Kidney (tissue), 14 donors: Measurements from ENCODE around the gene MCRIP2. TPM values are rescaled to one million over a fixed set of nuclear protein-coding genes. Genes with fewer than 3 reads are reported as not detected.
A peak's percentile ranks its signal among the peaks of the same experiment; 100 is the strongest.

Source experiments
- DNase-seq, 5 donors: peaks; one replicate each; pipeline ENCODE4 v3.0.0-alpha.2; 2013 to 2020
- FAIRE-seq: peaks from 2 replicates; lab custom pipeline; 2012; peaks lifted over from hg19 to GRCh38; lab: Jason Lieb, UNC
- H3K27ac ChIP-seq, 2 donors: one replicate each; pipeline ENCODE4 v1.7.0; 2013; ENCODE audit warnings: low read depth in 2 of 2, low read length in 2 of 2, inconsistent platforms in 1 of 2
- H3K27me3 ChIP-seq: one replicate; pipeline ENCODE4 v1.7.1; 2013; ENCODE audit warnings: low read length, inconsistent platforms; ENCODE audit not compliant: control insufficient read depth, insufficient read depth
- H3K36me3 ChIP-seq, 3 donors: one replicate each; pipeline versions ENCODE4 v1.7.0 to v1.7.1; 2013; ENCODE audit warnings: low read length in 3 of 3, control low read depth in 1 of 3, inconsistent platforms in 1 of 3; ENCODE audit not compliant: insufficient read depth in 3 of 3, control insufficient read depth in 2 of 3
- H3K4me1 ChIP-seq, 3 donors: one replicate each; pipeline versions ENCODE4 v1.7.0 to v1.7.1; 2013; ENCODE audit warnings: low read length in 3 of 3, inconsistent platforms in 1 of 3, low read depth in 1 of 3; ENCODE audit not compliant: control insufficient read depth in 2 of 3, insufficient read depth in 2 of 3
- H3K4me3 ChIP-seq, 3 donors: one replicate each; pipeline versions ENCODE4 v1.7.0 to v1.8.1; 2013; ENCODE audit warnings: low read length in 3 of 3, control low read depth in 1 of 3, inconsistent platforms in 1 of 3
- H3K9ac ChIP-seq, 3 donors: one replicate each; pipeline versions ENCODE4 v1.7.0 to v1.7.1; 2013; ENCODE audit warnings: low read length in 3 of 3, control low read depth in 1 of 3, inconsistent platforms in 1 of 3
- H3K9me3 ChIP-seq, 3 donors: one replicate each; pipeline versions ENCODE4 v1.7.0 to v1.7.1; 2013; ENCODE audit warnings: low read length in 3 of 3, control low read depth in 1 of 3, inconsistent platforms in 1 of 3; ENCODE audit not compliant: control insufficient read depth in 2 of 3, insufficient read depth in 1 of 3
- intact Hi-C: fragments of 100-400 bp; cut with DNase I; formaldehyde crosslinking; loops from one replicate; pipeline ENCODE4 v1.11.1; 2022
- polyA plus RNA-seq: library from polyadenylated mRNA; stranded (reverse); fragments of 350-450 nt; fragmentation: Illumina TruSeq; extraction: RNeasy Lipid Tissue Mini Kit (QIAGEN cat#74804); gene quantifications from one replicate; pipeline ENCODE4 v1.2.3, GENCODE V29; 2014; ENCODE audit warnings: low read depth, low replicate concordance; ENCODE audit not compliant: insufficient read depth
- total RNA-seq: library from RNA; stranded (reverse); fragmentation: NEBNext Ultra II Directional; extraction: Animal tissue kit (Norgen Biotek cat#: 25700); gene quantifications from one replicate; pipeline ENCODE4 v1.2.1, GENCODE V29; 2021
- TF ChIP-seq, protein P1 (sequence below): IDR thresholded peaks from 3 replicates; pipeline ENCODE4 v1.5.1; 2012; ENCODE audit warnings: mild to moderate bottlenecking, moderate library complexity, borderline replicate concordance; ENCODE audit not compliant: insufficient read depth; ENCODE audit errors: extremely low read depth
- donor health status: control.
- donor health status: control.
- donor health status: control.
- donor health status: control.
- donor health status: control.
- donor health status: DM: yes; HTN: yes; CAD: no.
- donor health status: Normal renal cell carcinoma (clear cell type).

The MCRIP2 gene
- total and polyA plus RNA-seq, 2 donors from 2014 or later, result 36.9 to 265 TPM

DNA sequence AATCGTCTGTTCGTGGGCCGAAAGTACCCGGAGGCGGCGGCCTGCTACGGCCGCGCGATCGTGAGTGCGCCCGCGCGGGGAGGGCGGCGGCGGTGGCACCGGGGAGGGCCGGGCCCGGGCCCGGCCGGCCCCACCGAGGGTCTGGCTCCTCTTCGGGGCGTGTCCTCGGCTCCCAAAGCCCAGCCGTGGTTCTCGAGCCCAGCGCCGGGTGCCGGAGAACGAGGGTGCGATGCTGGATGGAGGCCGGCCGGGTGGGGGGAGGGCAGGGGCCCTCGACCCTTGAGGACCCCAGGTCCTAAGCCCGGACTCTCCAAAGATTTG is 39.0 kb downstream of the MCRIP2 start:
- FAIRE-seq, result no peak
- Histone ChIP-seq H3K4me1 (peaks cover 0 to 42% (median 12%) of the 10 kb centered on the region in 3 donors), H3K9me3 (no peaks in the 10 kb centered on the region), H3K9ac (peak overlapping the region in 2 of 3 donors; percentile 64 to 71), H3K4me3 (peak overlapping the region; percentile 42 to 79 (median 77)), H3K36me3 (peaks cover 5 to 19% (median 8%) of the 10 kb centered on the region in 3 donors), H3K27ac (peak overlapping the region; percentile 9 to 51), H3K27me3 (no peaks in the 10 kb centered on the region)
- TF ChIP-seq, protein P1, sequence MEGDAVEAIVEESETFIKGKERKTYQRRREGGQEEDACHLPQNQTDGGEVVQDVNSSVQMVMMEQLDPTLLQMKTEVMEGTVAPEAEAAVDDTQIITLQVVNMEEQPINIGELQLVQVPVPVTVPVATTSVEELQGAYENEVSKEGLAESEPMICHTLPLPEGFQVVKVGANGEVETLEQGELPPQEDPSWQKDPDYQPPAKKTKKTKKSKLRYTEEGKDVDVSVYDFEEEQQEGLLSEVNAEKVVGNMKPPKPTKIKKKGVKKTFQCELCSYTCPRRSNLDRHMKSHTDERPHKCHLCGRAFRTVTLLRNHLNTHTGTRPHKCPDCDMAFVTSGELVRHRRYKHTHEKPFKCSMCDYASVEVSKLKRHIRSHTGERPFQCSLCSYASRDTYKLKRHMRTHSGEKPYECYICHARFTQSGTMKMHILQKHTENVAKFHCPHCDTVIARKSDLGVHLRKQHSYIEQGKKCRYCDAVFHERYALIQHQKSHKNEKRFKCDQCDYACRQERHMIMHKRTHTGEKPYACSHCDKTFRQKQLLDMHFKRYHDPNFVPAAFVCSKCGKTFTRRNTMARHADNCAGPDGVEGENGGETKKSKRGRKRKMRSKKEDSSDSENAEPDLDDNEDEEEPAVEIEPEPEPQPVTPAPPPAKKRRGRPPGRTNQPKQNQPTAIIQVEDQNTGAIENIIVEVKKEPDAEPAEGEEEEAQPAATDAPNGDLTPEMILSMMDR, result no peak
- DNase-seq, result no peak
- intact Hi-C loops, result no loop called here

DNA sequence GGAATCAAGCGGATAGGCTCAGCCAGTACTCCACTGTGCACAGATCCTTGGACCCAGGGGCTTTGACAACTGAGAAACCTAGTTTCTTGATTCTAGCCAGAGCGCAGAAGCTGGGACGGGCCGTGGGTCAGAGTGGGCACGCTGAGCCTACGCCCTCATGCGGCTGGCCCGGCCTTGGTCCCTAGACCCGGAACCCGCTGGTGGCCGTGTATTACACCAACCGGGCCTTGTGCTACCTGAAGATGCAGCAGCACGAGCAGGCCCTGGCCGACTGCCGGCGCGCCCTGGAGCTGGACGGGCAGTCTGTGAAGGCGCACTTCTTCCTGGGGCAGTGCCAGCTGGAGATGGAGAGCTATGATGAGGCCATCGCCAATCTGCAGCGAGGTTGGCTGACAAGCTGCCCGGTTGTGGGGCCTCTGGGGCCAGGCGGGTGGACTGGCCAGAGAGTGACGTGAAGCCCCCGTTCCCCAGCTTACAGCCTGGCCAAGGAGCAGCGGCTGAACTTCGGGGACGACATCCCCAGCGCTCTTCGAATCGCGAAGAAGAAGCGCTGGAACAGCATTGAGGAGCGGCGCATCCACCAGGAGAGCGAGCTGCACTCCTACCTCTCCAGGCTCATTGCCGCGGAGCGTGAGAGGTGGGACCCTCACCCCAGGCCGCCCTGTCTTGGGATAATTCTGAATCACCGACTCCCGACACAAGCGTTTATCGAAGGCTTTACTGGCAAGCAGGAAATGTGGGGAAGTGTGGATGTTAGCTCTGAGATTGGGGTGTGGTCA is 39.5 kb downstream of the MCRIP2 start:
- Histone ChIP-seq H3K9me3 (no peaks in the 10 kb centered on the region), H3K4me3 (peak overlapping the region; percentile 42 to 79 (median 77)), H3K27ac (peak overlapping the region in 1 of 2 donors; percentile 34), H3K27me3 (no peaks in the 10 kb centered on the region), H3K9ac (peak overlapping the region in 2 of 3 donors; percentile 64 to 71), H3K4me1 (peaks cover 0 to 42% (median 12%) of the 10 kb centered on the region in 3 donors), H3K36me3 (peaks cover 5 to 19% (median 8%) of the 10 kb centered on the region in 3 donors)
- TF ChIP-seq, protein P1, result no peak
- DNase-seq, result no peak
- intact Hi-C loops, result no loop called here
- FAIRE-seq, result no peak

DNA sequence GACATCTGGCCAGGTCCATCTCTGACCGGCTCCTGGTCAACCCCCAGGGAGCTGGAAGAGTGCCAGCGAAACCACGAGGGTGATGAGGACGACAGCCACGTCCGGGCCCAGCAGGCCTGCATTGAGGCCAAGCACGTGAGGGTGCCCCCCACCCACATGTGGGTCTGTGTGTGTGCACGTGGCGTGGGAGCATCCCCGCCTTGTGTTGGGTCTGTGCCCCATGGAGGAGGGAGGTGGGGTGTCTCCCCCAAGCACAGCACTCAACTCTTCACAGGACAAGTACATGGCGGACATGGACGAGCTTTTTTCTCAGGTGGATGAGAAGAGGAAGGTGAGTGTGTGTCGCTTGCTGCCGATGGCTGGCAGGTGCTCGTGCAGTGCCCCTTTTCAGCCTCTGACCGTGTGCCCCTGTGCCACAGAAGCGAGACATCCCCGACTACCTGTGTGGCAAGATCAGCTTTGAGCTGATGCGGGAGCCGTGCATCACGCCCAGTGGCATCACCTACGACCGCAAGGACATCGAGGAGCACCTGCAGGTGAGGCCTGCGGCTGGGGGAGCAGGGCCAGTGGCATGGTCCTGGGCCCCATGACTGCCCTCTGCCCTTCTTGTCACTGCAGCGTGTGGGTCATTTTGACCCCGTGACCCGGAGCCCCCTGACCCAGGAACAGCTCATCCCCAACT is 40.3 kb downstream of the MCRIP2 start:
- Histone ChIP-seq H3K9ac (no peak overlapping the region), H3K36me3 (peaks cover 5 to 21% (median 8%) of the 10 kb centered on the region in 3 donors)
- intact Hi-C loops, result no loop called here

More for the DNA sequence above, 40.3 kb downstream of the MCRIP2 start:
- peak overlapping the region in 1 of 3 donors; percentile 79 for H3K4me3 ChIP-seq
- FAIRE-seq (no peak), DNase-seq (no peak)
- TF ChIP-seq, protein P1, result no peak
- no peaks in the 10 kb centered on the region for H3K27me3 ChIP-seq
- H3K9me3 ChIP-seq, result no peaks in the 10 kb centered on the region
- peaks cover 0 to 42% (median 12%) of the 10 kb centered on the region in 3 donors for H3K4me1 ChIP-seq
- peak overlapping the region in 1 of 2 donors; percentile 34 for H3K27ac ChIP-seq
